ENCODE results near the gene BPIFB3. TPM values are rescaled to one million over a fixed set of nuclear protein-coding genes. Genes with fewer than 3 reads are reported as not detected.

The BPIFB3 gene
- total RNA-seq, 4 donors from 2014 or later = not detected

GRCh38 chr20:33074675-33075074 lies 21.0 kb downstream of the BPIFB3 start:
- ATAC-seq (no peak), DNase-seq (no peak)
- Histone ChIP-seq H3K27me3 (peaks cover 0 to 15% (median 5%) of the 10 kb centered on the region in 3 donors), H3K27ac (no peak overlapping the region), H3K36me3 (no peaks in the 10 kb centered on the region), H3K4me3 (no peak overlapping the region), H3K9me3 (no peaks in the 10 kb centered on the region), H3K4me1 (no peaks in the 10 kb centered on the region)
- no peak for TF ChIP-seq POLR2A (IDR thresholded peaks at IDR 0.05)
- TF ChIP-seq, protein P1, sequence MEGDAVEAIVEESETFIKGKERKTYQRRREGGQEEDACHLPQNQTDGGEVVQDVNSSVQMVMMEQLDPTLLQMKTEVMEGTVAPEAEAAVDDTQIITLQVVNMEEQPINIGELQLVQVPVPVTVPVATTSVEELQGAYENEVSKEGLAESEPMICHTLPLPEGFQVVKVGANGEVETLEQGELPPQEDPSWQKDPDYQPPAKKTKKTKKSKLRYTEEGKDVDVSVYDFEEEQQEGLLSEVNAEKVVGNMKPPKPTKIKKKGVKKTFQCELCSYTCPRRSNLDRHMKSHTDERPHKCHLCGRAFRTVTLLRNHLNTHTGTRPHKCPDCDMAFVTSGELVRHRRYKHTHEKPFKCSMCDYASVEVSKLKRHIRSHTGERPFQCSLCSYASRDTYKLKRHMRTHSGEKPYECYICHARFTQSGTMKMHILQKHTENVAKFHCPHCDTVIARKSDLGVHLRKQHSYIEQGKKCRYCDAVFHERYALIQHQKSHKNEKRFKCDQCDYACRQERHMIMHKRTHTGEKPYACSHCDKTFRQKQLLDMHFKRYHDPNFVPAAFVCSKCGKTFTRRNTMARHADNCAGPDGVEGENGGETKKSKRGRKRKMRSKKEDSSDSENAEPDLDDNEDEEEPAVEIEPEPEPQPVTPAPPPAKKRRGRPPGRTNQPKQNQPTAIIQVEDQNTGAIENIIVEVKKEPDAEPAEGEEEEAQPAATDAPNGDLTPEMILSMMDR (IDR thresholded peaks at IDR 0.05 in 4 of 5, conservative IDR thresholded peaks at IDR 0.05 in 1 of 5) = no peak
- in situ Hi-C loops (cut with MboI; ENCODE audit: low sequenced_read_pairs in 4 of 4) = no loop called here
- intact Hi-C loops (cut with DNase I; ENCODE audit: low total_unique reads) = no loop called here

DNA sequence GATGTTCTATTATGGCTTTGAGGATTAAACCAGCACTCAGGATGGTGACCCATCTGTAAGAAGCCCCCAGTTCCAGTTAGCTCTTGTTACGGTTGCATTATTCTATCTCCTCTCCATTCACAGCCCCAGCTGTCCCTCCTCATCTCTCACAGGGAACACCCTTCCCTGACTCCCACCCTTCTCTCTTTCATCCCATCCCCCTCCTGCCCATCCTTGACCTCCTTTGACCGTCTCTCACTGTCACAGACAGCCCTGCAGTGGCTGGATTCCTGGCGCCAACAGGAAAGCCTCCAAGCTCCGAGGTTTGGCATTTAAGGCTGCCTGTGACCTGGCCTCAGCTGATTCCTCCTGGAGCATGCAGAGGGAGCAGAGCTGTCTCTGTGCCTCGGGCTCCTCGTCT lies 21.6 kb downstream of the BPIFB3 start:
- Histone ChIP-seq H3K9me3 (no peaks in the 10 kb centered on the region), H3K27me3 (peaks cover 0 to 15% (median 5%) of the 10 kb centered on the region in 3 donors), H3K4me1 (no peaks in the 10 kb centered on the region), H3K4me3 (no peak overlapping the region), H3K27ac (no peak overlapping the region), H3K36me3 (no peaks in the 10 kb centered on the region)
- DNase-seq = no peak
- in situ Hi-C loops (cut with MboI; ENCODE audit: low sequenced_read_pairs in 4 of 4) = no loop called here
- no peak for ATAC-seq
- intact Hi-C loops (cut with DNase I; ENCODE audit: low total_unique reads) = no loop called here
- TF ChIP-seq, protein P1 (IDR thresholded peaks at IDR 0.05 in 4 of 5, conservative IDR thresholded peaks at IDR 0.05 in 1 of 5) = no peak
- no peak for TF ChIP-seq POLR2A (IDR thresholded peaks at IDR 0.05)

- DNase-seq (no peak), ATAC-seq (no peak)
- TF ChIP-seq, protein P1 (IDR thresholded peaks at IDR 0.05 in 4 of 5, conservative IDR thresholded peaks at IDR 0.05 in 1 of 5) = no peak
- TF ChIP-seq POLR2A (IDR thresholded peaks at IDR 0.05) = no peak
- Histone ChIP-seq H3K27ac (no peak overlapping the region), H3K27me3 (peaks cover 0 to 15% (median 5%) of the 10 kb centered on the region in 3 donors), H3K4me3 (no peak overlapping the region), H3K9me3 (no peaks in the 10 kb centered on the region), H3K36me3 (no peaks in the 10 kb centered on the region), H3K4me1 (no peaks in the 10 kb centered on the region)
- intact Hi-C loops (cut with DNase I; ENCODE audit: low total_unique reads) = no loop called here
- in situ Hi-C loops (cut with MboI; ENCODE audit: low sequenced_read_pairs in 4 of 4) = no loop called here
These were observed 23.1 kb downstream of the BPIFB3 start for GRCh38 chr20:33076662-33077372.

DNA sequence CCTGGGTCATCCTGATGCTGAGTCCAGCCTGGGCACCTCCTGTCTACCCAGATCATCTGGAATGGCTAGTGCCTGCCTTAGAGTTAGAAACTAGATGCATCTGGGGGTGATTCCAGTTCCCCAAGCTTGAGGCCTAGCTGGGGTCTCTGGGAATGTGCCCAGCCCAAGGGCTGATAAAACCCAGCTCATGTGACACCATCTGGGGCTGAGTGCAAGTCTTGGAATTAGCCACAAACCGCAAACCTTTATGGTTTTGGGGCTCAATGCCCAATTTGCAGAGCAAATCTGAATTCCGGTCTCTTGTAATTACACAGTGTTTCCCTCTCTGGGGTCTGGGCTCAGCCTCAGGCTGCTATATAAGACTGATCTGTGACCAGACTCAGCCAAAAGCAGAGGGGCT lies 25.6 kb downstream of the BPIFB3 start, which contains the start of gene BPIFB4:
BPIFB4 (plus strand) TSS at position 385 of the 400 bp plus-strand sequence. CDS start 1,884 bp downstream, outside the sequence.
- in situ Hi-C loops (cut with MboI; ENCODE audit: low sequenced_read_pairs in 4 of 4) = no loop called here
- Histone ChIP-seq H3K27ac (no peak within 1 kb of the TSS), H3K4me1 (no peaks in the 10 kb centered on the region), H3K27me3 (peaks cover 0 to 15% (median 2%) of the 10 kb centered on the region in 3 donors), H3K4me3 (no peak within 1 kb of the TSS), H3K9me3 (no peaks in the 10 kb centered on the region), H3K36me3 (no peaks in the 10 kb centered on the region)
- TF ChIP-seq POLR2A (IDR thresholded peaks at IDR 0.05) = no peak
- TF ChIP-seq, protein P1 (IDR thresholded peaks at IDR 0.05 in 4 of 5, conservative IDR thresholded peaks at IDR 0.05 in 1 of 5) = no peak
- ATAC-seq (no peak), DNase-seq (no peak)
- intact Hi-C loops (cut with DNase I; ENCODE audit: low total_unique reads) = no loop called here

Measured in gastrocnemius medialis (tissue), 4 donors.